Activated CD4-positive, alpha-beta T cell treated with anti-CD3 and anti-CD28 coated beads for 48 hours (primary cell): ENCODE measurements around the gene PSMB3.

Experiments
- DNase-seq: peaks from one replicate; pipeline ENCODE4 v3.0.0-alpha.2; 2020

Gene PSMB3

GRCh38 chr17:38752308-38753070 lies at the start of gene PSMB3:
Gene PSMB3, plus strand, starts transcription at chr17:38752741. Its CDS starts 86 bp downstream, at chr17:38752827.
- DNase-seq = peak; percentile 98

DNA sequence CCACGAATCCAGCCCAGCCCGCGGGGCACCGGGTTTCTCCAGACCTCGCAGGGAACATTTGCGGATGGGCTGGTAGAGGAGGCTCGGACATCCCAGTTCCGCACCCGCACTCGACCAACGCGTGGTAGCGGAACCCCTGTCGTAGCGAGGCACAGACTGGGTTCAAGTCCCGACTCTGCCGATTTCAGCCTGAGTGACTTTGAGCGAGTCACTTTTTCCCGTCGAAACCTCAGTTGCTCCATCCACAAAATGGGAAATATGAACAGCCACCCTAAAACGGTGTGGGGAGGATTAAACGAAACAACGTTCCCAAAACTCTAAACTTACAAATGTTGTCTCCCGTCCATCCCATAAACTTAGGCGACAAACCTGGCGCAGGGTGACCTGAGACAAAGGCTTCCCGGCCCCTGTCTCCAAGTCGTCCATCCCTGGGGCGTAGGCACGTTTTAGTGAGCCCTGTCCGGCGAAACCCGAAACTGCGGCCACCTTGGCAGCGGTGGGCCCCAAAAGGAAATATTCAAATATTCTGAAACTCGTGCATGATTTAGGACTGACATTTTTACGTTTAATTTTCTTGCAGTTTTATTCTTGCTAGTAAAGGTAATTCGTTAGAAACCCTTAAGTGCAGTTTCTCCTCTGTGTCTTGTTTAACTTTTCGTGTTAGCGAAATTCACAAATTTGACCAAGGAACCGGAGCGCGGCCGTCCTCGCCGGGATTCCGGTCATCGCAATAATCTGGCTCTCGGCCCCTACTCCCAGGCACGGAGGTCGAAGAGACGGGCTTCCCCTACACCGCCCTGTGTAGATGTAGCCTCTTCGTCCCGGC lies 49.4 kb upstream of the PSMB3 start:
- DNase-seq = peak; percentile 53

DNA sequence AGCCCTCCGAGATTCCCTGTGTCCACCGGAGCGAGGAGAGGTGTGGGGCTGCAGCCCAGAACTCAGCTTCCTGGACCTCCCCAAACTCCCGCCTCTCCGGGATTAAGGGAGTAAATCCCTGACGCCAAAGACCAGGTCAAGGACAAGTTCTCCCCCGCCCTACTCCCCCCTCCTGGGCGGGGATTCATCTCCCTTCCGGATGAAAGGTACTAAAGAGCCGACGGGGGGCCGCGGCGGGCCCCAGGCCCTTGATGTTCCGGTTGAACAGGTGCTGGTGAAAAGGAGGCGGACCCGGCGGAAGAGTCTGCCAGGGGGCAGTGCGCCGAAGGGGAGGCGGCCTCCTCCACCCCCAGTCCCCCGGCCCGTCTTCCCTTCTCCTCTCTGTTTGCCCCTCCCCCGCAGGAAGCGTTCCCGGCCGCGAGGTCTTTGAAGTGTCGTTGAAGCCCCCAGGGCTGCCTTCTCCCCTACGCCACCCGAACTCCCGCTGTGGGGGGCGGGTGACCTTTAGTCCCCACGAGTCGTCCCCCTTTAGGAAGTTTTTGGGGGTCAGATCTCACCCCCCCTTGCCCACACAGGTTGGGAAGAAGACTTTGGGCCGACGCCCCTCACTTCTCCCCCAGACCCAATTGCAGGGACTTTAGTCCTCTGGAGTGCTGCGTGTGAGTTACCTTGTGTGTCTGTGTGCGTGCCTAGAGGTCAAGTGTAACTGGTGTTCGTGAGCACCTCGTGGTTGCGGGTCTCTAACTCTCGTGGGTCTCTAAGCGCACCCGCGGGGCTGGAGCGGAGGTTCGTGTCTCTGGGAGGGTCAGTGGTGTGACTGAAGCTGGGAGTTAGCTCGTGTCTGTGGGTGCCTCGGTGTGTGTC lies 48.6 kb upstream of the PSMB3 start:
- DNase-seq = peak; percentile 93

DNA sequence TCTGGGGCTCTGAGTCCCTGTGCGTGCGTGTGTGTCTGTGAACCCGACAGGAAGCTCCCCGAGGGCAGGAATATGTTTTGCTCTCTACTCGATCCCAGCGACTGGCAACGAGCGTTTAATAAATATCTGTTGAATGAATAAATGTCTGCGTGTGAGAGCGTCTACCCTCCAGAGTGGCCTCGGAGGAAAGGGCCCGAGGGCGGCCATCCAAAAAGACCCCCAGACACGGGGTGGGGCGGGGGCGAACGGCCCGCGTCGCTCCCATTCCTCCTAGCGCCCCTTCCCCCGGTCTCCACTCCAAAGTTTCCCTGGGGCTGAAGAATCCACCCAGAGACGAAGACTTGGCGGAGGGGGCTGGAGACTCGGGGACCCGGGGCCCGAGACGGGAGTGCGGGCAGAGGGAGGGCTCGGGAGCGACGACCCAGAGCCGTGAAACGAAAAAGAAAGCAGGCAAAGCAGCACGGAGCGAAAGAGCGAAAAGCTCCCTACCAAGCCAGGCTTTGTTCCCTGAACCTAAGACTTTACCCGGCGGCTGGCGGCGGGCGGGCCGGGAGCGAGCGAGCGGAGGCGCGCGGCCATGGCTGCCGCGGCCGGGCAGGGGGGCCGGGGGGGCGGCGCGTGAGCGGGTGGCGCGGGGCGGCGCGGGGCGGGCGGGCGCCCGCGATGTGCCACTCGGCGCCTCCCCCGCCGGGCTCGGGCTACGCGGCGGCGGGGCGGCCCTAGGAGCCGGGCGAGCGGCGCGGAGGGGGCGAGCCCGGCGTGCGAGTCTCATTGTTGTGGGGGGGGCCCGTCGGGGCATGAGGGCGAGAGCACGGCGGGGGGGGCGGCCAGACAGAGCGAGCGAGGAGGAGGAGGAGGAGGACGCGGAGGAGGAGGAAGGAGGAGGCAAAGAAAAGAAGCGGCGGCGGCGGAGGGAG lies 47.7 kb upstream of the PSMB3 start, which contains the start of gene MLLT6:
TSS of gene MLLT6 (plus strand) at position 668 of the 917 bp plus-strand sequence. CDS start 360 bp downstream, outside the sequence.
- DNase-seq = peak; percentile 78

DNA sequence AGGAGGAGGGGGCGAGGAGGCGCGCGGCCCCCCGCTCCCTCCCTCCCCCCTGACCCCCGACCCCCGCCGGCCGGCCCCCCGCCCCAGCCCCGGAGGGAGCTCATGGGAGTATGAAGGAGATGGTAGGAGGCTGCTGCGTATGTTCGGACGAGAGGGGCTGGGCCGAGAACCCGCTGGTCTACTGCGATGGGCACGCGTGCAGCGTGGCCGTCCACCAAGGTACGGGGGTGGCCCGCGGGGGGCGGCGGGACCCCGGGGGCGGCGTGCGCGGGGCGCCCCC lies 47.1 kb upstream of the PSMB3 start:
- no peak for DNase-seq

DNA sequence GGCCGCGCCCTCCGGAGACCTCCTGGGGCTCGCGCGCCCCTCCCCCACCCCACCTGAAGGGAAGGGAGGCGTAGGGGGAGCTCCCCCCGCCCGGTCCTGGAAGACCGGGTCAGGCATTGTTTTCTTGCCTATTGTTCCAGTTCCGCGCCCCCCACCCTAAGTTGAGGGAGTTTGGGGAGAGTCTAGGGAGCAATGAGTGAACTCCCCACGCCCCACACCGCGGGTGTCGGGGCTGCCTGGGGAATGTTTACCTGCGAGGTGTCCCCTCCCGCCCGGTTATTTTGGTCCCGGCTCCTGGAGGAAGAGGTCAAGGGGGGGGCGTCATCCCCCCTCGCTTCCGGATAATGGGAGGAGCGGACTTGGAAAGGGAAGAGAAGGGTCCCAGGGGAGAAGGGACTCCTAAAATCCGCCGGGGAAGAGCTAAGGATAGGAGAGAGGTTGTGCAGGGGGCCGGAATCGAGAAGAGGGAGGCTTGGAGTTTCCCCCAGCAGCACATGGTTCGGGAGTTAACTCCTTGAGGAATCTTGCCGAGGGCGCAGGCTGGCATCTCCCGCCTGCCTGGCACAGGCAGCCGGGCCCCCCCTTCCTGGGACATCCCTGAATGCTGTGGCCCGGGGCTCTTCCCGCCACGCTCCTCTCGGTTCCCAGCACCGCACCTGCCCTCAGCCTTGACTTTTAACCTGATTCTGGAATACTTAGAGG lies 46.6 kb upstream of the PSMB3 start:
- peak; percentile 45 for DNase-seq

GRCh38 chr17:38706505-38707216 lies 45.9 kb upstream of the PSMB3 start:
- DNase-seq = peak; percentile 38

- DNase-seq = no peak
These were observed 44.7 kb upstream of the PSMB3 start for GRCh38 chr17:38707678-38708351.

- no peak for DNase-seq
These were observed 43.3 kb upstream of the PSMB3 start for GRCh38 chr17:38709104-38709820.

DNA sequence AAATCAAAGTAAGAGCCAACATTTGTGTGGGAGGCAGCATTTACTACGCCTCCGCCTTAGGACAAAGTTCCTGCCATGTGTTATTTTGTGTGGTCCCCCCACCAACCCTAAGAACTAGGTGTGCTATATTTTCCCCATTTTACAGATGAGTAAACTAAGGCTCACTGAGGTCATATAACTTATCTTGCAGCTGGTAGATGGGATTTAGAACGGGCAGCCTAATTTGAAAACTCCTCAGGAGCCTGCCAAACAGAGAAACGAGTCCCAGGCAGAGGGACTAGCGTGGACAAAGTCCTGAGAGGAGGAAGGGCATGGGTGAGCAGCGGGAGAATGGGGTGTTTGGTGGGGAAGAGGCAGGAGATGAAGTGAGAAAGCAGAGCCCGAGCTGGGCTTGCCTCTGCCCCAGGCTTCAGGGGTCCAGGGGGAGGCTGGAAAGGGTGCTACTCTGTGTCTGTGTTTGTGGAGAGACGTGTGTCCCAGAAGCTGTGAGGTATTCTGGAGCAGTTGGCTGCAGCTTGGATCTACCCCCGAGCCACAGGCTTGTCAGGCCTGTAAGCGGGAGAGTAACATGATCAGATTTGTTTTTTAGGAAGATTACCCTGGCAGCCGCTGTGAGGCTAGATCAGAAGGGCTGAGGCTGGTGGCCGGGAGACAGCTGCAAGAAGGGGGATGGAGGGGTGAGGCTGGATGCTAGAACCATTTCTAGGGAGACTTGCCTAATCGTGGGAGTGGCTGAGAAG lies 42.5 kb upstream of the PSMB3 start:
- no peak for DNase-seq

GRCh38 chr17:38710604-38710962 lies 42.0 kb upstream of the PSMB3 start:
- no peak for DNase-seq

- DNase-seq = no peak
These were observed 41.6 kb upstream of the PSMB3 start for GRCh38 chr17:38710985-38711384.

DNA sequence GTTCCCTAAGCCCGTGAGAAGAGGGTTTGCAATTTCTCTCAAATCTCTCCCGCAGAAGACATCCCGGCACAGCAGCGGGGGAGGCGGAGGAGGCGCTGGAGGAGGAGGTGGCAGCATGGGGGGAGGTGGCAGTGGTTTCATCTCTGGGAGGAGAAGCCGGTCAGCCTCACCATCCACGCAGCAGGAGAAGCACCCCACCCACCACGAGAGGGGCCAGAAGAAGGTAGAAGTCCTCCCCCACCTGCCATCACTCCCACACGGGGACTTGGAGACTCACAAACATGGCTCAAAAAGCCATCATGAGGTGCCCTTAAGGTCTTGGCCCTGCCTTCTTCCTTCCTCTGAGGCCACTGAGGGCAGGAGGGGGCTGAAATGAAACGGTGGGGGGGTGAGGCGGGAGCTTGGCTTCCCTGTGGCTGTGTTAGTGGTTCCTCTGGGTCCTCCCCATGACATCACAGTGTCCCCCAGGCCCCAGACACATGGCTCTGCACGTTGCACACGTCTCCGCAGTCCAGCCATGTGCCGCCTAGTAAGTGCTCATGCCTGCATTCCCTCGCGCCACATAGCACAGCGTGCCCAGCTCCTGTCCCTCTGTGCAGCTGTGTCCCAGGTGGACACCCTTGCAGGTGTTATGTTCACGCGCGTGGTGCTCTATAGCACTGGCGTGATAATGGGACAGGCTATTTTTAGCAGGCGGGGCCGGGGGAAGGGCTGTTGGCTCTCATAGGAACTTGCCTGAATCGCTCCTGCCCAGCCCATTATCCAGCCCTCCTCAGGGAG lies 40.6 kb upstream of the PSMB3 start:
- DNase-seq = no peak

DNA sequence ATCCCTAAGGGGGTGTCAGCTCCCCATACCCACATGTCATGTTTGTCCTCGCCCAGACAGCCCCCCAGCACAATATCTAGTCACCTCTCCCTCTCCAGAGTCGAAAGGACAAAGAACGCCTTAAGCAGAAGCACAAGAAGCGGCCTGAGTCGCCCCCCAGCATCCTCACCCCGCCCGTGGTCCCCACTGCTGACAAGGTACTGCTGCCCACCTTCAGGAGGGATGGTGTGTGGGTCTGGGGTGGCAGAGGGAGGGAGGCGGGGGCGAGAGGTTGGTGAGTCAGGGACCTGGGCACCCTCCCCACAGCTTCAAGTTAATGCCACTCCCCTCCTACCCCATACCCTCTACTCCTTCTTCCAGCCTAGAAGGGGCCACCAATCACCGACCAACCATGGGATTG lies 39.9 kb upstream of the PSMB3 start:
- DNase-seq = no peak

DNA sequence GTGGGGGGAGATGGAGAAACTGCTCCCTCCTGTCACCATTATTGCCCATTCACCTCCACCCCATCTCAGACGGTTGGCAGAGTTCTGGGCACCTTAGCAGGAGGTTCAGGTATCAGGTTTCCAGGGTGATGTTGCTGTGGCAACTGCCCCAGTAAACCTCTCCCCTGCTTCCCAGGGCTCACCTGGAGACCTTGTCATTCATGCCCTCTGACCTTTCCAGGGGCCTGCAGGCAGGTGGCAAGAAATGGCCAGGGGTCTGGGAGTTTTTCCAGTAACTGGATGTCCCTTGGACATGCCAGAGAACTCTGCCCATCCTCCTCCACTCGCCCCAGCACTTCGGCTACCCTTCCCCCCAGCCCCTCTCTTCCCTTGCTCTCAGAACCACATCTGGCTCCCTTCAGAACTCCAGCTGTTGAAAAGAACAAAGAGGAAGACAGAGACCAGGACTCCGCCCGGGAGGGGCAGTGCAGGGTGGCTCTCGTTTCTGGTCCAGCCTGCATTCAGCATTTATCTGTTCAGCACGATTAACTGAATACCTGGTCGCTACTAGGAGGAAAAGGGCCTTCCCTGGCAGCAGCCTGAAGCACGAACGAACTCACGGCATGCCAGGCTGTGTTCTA lies 39.0 kb upstream of the PSMB3 start:
- DNase-seq = no peak

GRCh38 chr17:38715216-38715943 lies 37.2 kb upstream of the PSMB3 start:
- no peak for DNase-seq
